HT-29 (cell line): ENCODE results near the gene FBXO10. TPM values are rescaled to one million over a fixed set of nuclear protein-coding genes. Genes with fewer than 3 reads are reported as not detected.
"Not testable (repeated sequence)": the region's sequence is repeated elsewhere in the genome, so short reads cannot be mapped to it uniquely, and the experiment has no call there.

Source experiments
- DNase-seq: peaks from one replicate; pipeline ENCODE4 v3.0.0-alpha.2; 2015; ENCODE audit warnings: low spot score
- total RNA-seq: library from RNA; depleted of rRNA; stranded (reverse); fragments of >200 nt; shearing (Covaris generic); gene quantifications from 2 replicates; pipeline ENCODE4 v1.2.3, GENCODE V29; 2014; rRNA removed

Gene FBXO10
- total RNA-seq: 3.4 and 7.4 TPM in 2 replicates

GRCh38 chr9:37575921-37576721 lies at the start of gene FBXO10:
TSS of gene FBXO10 (minus strand) at chr9:37576380. CDS start at chr9:37541768, 34,612 bp downstream.
- peak; percentile 30 for DNase-seq

- no peak for DNase-seq
Observed at GRCh38 chr9:37625758-37626147, 49.6 kb upstream of the FBXO10 start.

- DNase-seq: no peak
Observed at GRCh38 chr9:37625036-37625757, 49.0 kb upstream of the FBXO10 start.

GRCh38 chr9:37624073-37624472 lies 47.9 kb upstream of the FBXO10 start:
- no peak for DNase-seq

- no peak for DNase-seq
Observed at GRCh38 chr9:37623267-37623666, 47.1 kb upstream of the FBXO10 start.

GRCh38 chr9:37622462-37622861 lies 46.3 kb upstream of the FBXO10 start:
- no peak for DNase-seq

- no peak for DNase-seq
Observed at GRCh38 chr9:37621273-37622121, 45.3 kb upstream of the FBXO10 start.

- no peak for DNase-seq
Observed at GRCh38 chr9:37620396-37620795, 44.2 kb upstream of the FBXO10 start.

GRCh38 chr9:37619806-37620205 lies 43.6 kb upstream of the FBXO10 start:
- no peak for DNase-seq

- no peak for DNase-seq
Observed at GRCh38 chr9:37618817-37619216, 42.6 kb upstream of the FBXO10 start.

GRCh38 chr9:37617832-37618231 lies 41.7 kb upstream of the FBXO10 start:
- no peak for DNase-seq

- no peak for DNase-seq
Observed at GRCh38 chr9:37617161-37617560, 41.0 kb upstream of the FBXO10 start.

- DNase-seq: no peak
Observed at GRCh38 chr9:37611961-37612360, 35.8 kb upstream of the FBXO10 start.

GRCh38 chr9:37611014-37611413 lies 34.8 kb upstream of the FBXO10 start:
- no peak for DNase-seq

GRCh38 chr9:37609735-37610397 lies 33.7 kb upstream of the FBXO10 start:
- no peak for DNase-seq

- no peak for DNase-seq
Observed at GRCh38 chr9:37608250-37608649, 32.1 kb upstream of the FBXO10 start.

GRCh38 chr9:37604296-37604695 lies 28.1 kb upstream of the FBXO10 start:
- DNase-seq: no peak

GRCh38 chr9:37602817-37603216 lies 26.6 kb upstream of the FBXO10 start:
- DNase-seq: peak; percentile 29

GRCh38 chr9:37602061-37602460 lies 25.9 kb upstream of the FBXO10 start:
- DNase-seq: not testable (repeated sequence)

- DNase-seq: no peak
Observed at GRCh38 chr9:37596504-37596903, 20.3 kb upstream of the FBXO10 start.

- DNase-seq: no peak
Observed at GRCh38 chr9:37593883-37594448, 17.8 kb upstream of the FBXO10 start.
